ENCODE data around the gene SPATC1L. TPM values are rescaled to one million over a fixed set of nuclear protein-coding genes. Genes with fewer than 3 reads are reported as not detected.

SPATC1L gene
- total and polyA plus RNA-seq, 2 donors (not counting 3 experiments of a cell fraction or from before 2014, with no cell fraction given), result 11.5 to 15.3 TPM

DNA sequence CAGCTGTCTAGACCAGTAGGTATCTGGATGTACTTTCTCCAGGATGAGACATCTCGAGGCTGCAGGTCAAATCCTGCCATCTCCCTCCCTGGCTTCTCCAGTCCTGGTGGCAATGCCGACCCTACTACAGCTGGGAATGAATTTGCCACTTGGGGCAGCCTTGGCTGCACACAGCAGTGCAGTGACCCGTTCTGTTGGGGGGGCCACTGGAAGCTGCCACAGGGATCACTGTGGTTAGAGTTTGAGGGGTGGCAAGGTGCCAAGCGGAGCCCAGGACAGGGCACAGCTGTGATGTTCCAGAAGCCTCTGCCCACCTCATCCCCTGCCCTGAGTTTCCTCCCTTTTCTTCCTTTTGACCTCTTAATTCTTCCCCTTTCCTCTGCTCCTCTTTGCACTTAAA lies 69.3 kb downstream of the SPATC1L start:
- FAIRE-seq, result no peak
- CTCF ChIA-PET, result interaction anchor here (1.5 kb wide), 1 partner anchor 28 kb away, joined by 3 read pairs; no protein-coding TSS in a partner anchor
- Histone ChIP-seq H3K79me2 (ENCODE audit: control insufficient read depth, insufficient read depth, low read length) (no peaks in the 10 kb centered on the region), H3K4me2 (ENCODE audit: insufficient read depth, low read length) (no peak overlapping the region), H2AFZ (ENCODE audit: low read depth, low read length) (no peak overlapping the region), H3K4me1 (ENCODE audit: control insufficient read depth, extremely low read depth, insufficient read depth, low read length) (no peaks in the 10 kb centered on the region), H3K9me1 (replicated peaks; ENCODE audit: control insufficient read depth, extremely low read depth, insufficient read depth, low read length) (no peaks in the 10 kb centered on the region), H3K27ac (ENCODE audit: insufficient read depth, low read depth, low read length) (no peak overlapping the region), H3K36me3 (ENCODE audit: control insufficient read depth in 2 of 2, extremely low read depth in 1 of 2, insufficient read depth in 2 of 2, low read length in 2 of 2) (no peaks in the 10 kb centered on the region), H3K9me3 (replicated peaks; ENCODE audit: control insufficient read depth, insufficient read depth, low read length) (no peaks in the 10 kb centered on the region), H3K4me3 (replicated peaks in 1 of 3; ENCODE audit: insufficient read depth in 1 of 3, low read depth in 1 of 3, low read length in 3 of 3) (no peak overlapping the region), H3K9ac (replicated peaks; ENCODE audit: extremely low read depth, insufficient read depth, low read length) (no peak overlapping the region), H4K20me1 (replicated peaks; ENCODE audit: control insufficient read depth, extremely low read depth, insufficient read depth, low read length) (no peaks in the 10 kb centered on the region), H3K27me3 (ENCODE audit: control insufficient read depth in 2 of 2, insufficient read depth in 2 of 2, low read length in 2 of 2) (no peaks in the 10 kb centered on the region)
- TF ChIP-seq JUN (IDR thresholded peaks at IDR 0.05; ENCODE audit: borderline replicate concordance, insufficient read depth, insufficient read length, low read depth) (no peak), GATA2 (IDR thresholded peaks at IDR 0.05; ENCODE audit: insufficient read depth, insufficient read length, low read depth, low read length) (no peak), FOS (IDR thresholded peaks at IDR 0.05; ENCODE audit: borderline replicate concordance, insufficient read depth, low read length) (no peak), POLR2A (IDR thresholded peaks at IDR 0.05; ENCODE audit: low read depth, low read length) (no peak), MYC (IDR thresholded peaks at IDR 0.05; ENCODE audit: low read depth, low read length) (no peak), EZH2 (IDR thresholded peaks at IDR 0.05; ENCODE audit: borderline replicate concordance, low read depth, low read length, severe bottlenecking) (no peak), POLR2AphosphoS5 (IDR thresholded peaks at IDR 0.05; ENCODE audit: insufficient read depth, low read depth, low read length) (no peak)
- TF ChIP-seq, protein P1, sequence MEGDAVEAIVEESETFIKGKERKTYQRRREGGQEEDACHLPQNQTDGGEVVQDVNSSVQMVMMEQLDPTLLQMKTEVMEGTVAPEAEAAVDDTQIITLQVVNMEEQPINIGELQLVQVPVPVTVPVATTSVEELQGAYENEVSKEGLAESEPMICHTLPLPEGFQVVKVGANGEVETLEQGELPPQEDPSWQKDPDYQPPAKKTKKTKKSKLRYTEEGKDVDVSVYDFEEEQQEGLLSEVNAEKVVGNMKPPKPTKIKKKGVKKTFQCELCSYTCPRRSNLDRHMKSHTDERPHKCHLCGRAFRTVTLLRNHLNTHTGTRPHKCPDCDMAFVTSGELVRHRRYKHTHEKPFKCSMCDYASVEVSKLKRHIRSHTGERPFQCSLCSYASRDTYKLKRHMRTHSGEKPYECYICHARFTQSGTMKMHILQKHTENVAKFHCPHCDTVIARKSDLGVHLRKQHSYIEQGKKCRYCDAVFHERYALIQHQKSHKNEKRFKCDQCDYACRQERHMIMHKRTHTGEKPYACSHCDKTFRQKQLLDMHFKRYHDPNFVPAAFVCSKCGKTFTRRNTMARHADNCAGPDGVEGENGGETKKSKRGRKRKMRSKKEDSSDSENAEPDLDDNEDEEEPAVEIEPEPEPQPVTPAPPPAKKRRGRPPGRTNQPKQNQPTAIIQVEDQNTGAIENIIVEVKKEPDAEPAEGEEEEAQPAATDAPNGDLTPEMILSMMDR (IDR thresholded peaks at IDR 0.05; ENCODE audit: extremely low read depth in 1 of 2, insufficient read depth in 1 of 2, low read depth in 1 of 2, low read length in 2 of 2), result no peak
- TF ChIP-seq, protein P2, sequence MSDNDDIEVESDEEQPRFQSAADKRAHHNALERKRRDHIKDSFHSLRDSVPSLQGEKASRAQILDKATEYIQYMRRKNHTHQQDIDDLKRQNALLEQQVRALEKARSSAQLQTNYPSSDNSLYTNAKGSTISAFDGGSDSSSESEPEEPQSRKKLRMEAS (IDR thresholded peaks at IDR 0.05; ENCODE audit: insufficient read depth, insufficient read length), result no peak
- no TSS peak for BruUV-seq (replicated peaks)
- intact Hi-C loops (cut with micrococcal nuclease) (no loop called here), dilution Hi-C loops (cut with MboI; ENCODE audit: extremely low pct_ligation_motif_present, low sequenced_read_pairs) (no loop called here)
- DNase-seq (ENCODE audit: low read depth, low spot score), result no peak
- POLR2A ChIA-PET, result no interaction called here
